A673 (cell line): ENCODE measurements around the gene NCAN. TPM values are rescaled to one million over a fixed set of nuclear protein-coding genes. Genes with fewer than 3 reads are reported as not detected.
A peak's percentile ranks its signal among the peaks of the same experiment; 100 is the strongest.

ENCODE experiments used
- BruUV-seq: library from RNA; stranded (reverse); fragments of 400-500 nt; replicated peaks from 2 replicates; lab custom pipeline; 2021; lab: Mats Ljungman, UMichigan
- CTCF ChIA-PET: fragments of 300-600 bp; sonication (Branson Sonifier 250); formaldehyde crosslinking; loops from one replicate; lab custom pipeline; 2022; ENCODE audit warnings: antibody characterized with exemption; lab: Charles Lee
- POLR2A ChIA-PET: fragments of 300-600 bp; sonication (Branson Sonifier 250); formaldehyde crosslinking; loops from one replicate; lab custom pipeline; 2022; ENCODE audit warnings: antibody characterized with exemption; ENCODE audit not compliant: low non-redundant PET; lab: Charles Lee
- DNase-seq: peaks from one replicate; pipeline ENCODE4 v3.0.0-alpha.2; 2015; ENCODE audit warnings: low spot score
- H3K27ac ChIP-seq: fragments of 200-600 bp; sonication (generic); 2 replicates; pipeline ENCODE4 v1.5.1; 2016; ENCODE audit warnings: mixed run types, low read depth, mild to moderate bottlenecking, mixed read lengths, antibody characterized with exemption, low read length; ENCODE audit not compliant: poor library complexity, severe bottlenecking
- H3K27me3 ChIP-seq: fragments of 200-600 bp; sonication (generic); replicated peaks from 2 replicates; pipeline ENCODE4 v1.6.1; 2017; ENCODE audit warnings: mixed run types, low read depth, mild to moderate bottlenecking, mixed read lengths, antibody characterized with exemption, low read length; ENCODE audit not compliant: insufficient read depth, poor library complexity
- H3K36me3 ChIP-seq: fragments of 200-600 bp; sonication (generic); 2 replicates; pipeline ENCODE4 v1.6.1; 2016; ENCODE audit warnings: mixed run types, mild to moderate bottlenecking, mixed read lengths, antibody characterized with exemption, low read length; ENCODE audit not compliant: insufficient read depth, poor library complexity, severe bottlenecking
- H3K4me1 ChIP-seq: fragments of 200-600 bp; sonication (generic); 2 replicates; pipeline ENCODE4 v1.6.1; 2017; ENCODE audit warnings: mixed run types, mild to moderate bottlenecking, mixed read lengths, antibody characterized with exemption, low read length; ENCODE audit not compliant: insufficient read depth, poor library complexity, severe bottlenecking
- H3K4me3 ChIP-seq: fragments of 200-600 bp; sonication (generic); 2 replicates; pipeline ENCODE4 v1.5.1; 2016; ENCODE audit warnings: low read depth, mixed run types, mild to moderate bottlenecking, mixed read lengths, low read length; ENCODE audit not compliant: poor library complexity, severe bottlenecking
- H3K9me3 ChIP-seq: fragments of 200-600 bp; sonication (generic); 2 replicates; pipeline ENCODE4 v1.6.1; 2016; ENCODE audit warnings: mixed run types, low read depth, mild to moderate bottlenecking, mixed read lengths, antibody characterized with exemption, low read length; ENCODE audit not compliant: poor library complexity, severe bottlenecking
- CTCF ChIP-seq: fragments of 300-800, 200-600 bp; sonication (generic); conservative IDR thresholded peaks from 2 replicates; pipeline ENCODE4 v1.5.1; 2017; ENCODE audit warnings: low read depth, mild to moderate bottlenecking, antibody characterized with exemption, low read length, moderate library complexity, mixed read lengths
- EZH2 ChIP-seq: fragments of 200-600 bp; sonication (generic); IDR thresholded peaks from 2 replicates; pipeline ENCODE4 v1.6.1; 2017; ENCODE audit warnings: borderline replicate concordance, low read depth, mild to moderate bottlenecking, mixed read lengths, antibody characterized with exemption, low read length; ENCODE audit not compliant: poor library complexity, severe bottlenecking
- intact Hi-C: fragments of 100-400 bp; cut with micrococcal nuclease; formaldehyde crosslinking; loops from one replicate; pipeline ENCODE4 v1.10.0; 2022; ENCODE audit not compliant: unreplicated experiment
- total RNA-seq: library from RNA; stranded (reverse); gene quantifications from 2 replicates; pipeline ENCODE4 v1.2.3, GENCODE V29; 2021

NCAN gene
- total RNA-seq, 1 experiment from 2014 or later: not detected

DNA sequence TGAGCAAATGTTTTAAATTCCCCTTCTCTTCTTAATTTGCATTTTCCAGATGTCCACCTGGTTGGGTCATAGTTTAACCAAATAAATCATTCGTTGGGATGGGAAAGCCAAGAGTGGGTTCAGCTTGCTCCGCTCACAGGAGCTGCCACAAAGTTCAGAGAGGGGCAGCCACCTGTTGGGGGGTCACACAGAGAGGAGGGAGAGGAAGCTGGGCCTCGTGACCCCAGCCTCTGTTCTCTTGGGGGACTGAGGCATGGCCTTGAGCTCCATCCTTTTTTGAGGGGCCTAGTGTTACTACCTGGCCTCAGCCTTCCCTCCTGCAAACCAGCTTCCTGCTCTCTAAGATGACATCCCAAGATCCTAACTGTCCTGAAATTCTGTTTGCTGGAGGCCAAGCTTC, 44.1 kb upstream of the NCAN start:
- no peak overlapping the region for H3K4me3 ChIP-seq
- TF ChIP-seq EZH2 (no peak), CTCF (no peak)
- POLR2A ChIA-PET: interaction anchor here (0.6 kb wide), 1 partner anchor 80 kb away, joined by 4 read pairs; no protein-coding TSS in a partner anchor
- H3K4me1 ChIP-seq: peaks cover 12% of the 10 kb centered on the region
- intact Hi-C loops: no loop called here
- no TSS peak for BruUV-seq
- CTCF ChIA-PET: interaction anchor here (0.7 kb wide), 1 partner anchor 17 kb away, joined by 6 read pairs; no protein-coding TSS in a partner anchor
- no peaks in the 10 kb centered on the region for H3K9me3 ChIP-seq
- no peaks in the 10 kb centered on the region for H3K36me3 ChIP-seq
- no peak overlapping the region for H3K27ac ChIP-seq
- no peaks in the 10 kb centered on the region for H3K27me3 ChIP-seq
- DNase-seq: no peak

- no peak for DNase-seq
- Histone ChIP-seq H3K27ac (no peak overlapping the region), H3K4me1 (peaks cover 12% of the 10 kb centered on the region), H3K27me3 (no peaks in the 10 kb centered on the region), H3K4me3 (peak overlapping the region; percentile 19), H3K36me3 (no peaks in the 10 kb centered on the region), H3K9me3 (no peaks in the 10 kb centered on the region)
- ChIA-PET POLR2A (interaction anchor here (0.6 kb wide), 2 partner anchors 17 to 258 kb away, joined by 4 read pairs; no protein-coding TSS in a partner anchor), CTCF (interaction anchor here (0.6 kb wide), 1 partner anchor 178 kb away, joined by 3 read pairs; no protein-coding TSS in a partner anchor)
- intact Hi-C loops: no loop called here
- no peak for TF ChIP-seq EZH2
- TF ChIP-seq CTCF: no peak
- no TSS peak for BruUV-seq
These were observed 42.3 kb upstream of the NCAN start for GRCh38 chr19:19169236-19170052.

- no TSS peak for BruUV-seq
- TF ChIP-seq CTCF: no peak
- no peak for TF ChIP-seq EZH2
- H3K27me3 ChIP-seq: no peaks in the 10 kb centered on the region
- intact Hi-C loops: no loop called here
- H3K27ac ChIP-seq: no peak within 1 kb of the TSS
- no peaks in the 10 kb centered on the region for H3K9me3 ChIP-seq
- DNase-seq: peak; percentile 86
- peaks cover 12% of the 10 kb centered on the region for H3K4me1 ChIP-seq
- POLR2A ChIA-PET: interaction anchor here (0.6 kb wide), 2 partner anchors 16 to 105 kb away, joined by 4 read pairs; no protein-coding TSS in a partner anchor
- CTCF ChIA-PET: interaction anchor here (0.6 kb wide), 2 partner anchors 100 to 898 kb away, joined by 3 to 8 read pairs; no protein-coding TSS in a partner anchor
- no peaks in the 10 kb centered on the region for H3K36me3 ChIP-seq
- H3K4me3 ChIP-seq: peak within 1 kb of the TSS; percentile 19
These were observed 41.5 kb upstream of the NCAN start, which contains the start of gene MEF2B for GRCh38 chr19:19170053-19170872. TSS of gene MEF2B (minus strand) at chr19:19170263. CDS start at chr19:19150735, 19,528 bp downstream.
